Body of pancreas (tissue), 4 donors: ENCODE measurements around the gene IFT74.

Experiments used
- POLR2A ChIP-seq, 3 donors: fragments of 450-650 bp; IDR thresholded peaks; one replicate each; pipeline ENCODE4 v1.6.1; 2016; ENCODE audit warnings: antibody characterized with exemption in 3 of 3, mild to moderate bottlenecking in 2 of 3
- TF ChIP-seq, protein P1 (sequence below), 7 experiments: fragments of 450-650 bp in 4 of 7; fragments of 200-600 bp in 3 of 7; sonication (generic) in 3 of 7; IDR thresholded peaks; one replicate each; pipeline ENCODE4 v1.5.1; 2016 to 2019; ENCODE audit warnings: antibody characterized with exemption in 7 of 7

DNA sequence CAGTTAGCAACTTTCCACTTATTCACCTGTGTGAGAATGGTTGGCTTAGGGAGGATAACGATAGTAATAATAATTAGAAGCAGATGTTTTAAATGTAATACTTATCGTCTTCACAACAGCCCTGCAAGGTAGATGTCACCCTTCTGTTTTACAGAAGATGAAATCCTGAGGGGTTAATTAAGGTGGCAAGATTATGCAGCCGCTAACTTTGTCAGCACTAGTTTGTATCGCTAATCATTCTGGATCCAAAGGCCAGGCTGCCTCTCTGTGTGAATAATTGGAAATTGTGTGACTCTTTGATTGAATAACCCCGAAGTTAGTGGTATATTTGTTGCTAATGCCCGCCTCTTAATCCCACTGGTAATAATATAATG is 635 bp downstream of the IFT74 start:
- TF ChIP-seq, protein P1, sequence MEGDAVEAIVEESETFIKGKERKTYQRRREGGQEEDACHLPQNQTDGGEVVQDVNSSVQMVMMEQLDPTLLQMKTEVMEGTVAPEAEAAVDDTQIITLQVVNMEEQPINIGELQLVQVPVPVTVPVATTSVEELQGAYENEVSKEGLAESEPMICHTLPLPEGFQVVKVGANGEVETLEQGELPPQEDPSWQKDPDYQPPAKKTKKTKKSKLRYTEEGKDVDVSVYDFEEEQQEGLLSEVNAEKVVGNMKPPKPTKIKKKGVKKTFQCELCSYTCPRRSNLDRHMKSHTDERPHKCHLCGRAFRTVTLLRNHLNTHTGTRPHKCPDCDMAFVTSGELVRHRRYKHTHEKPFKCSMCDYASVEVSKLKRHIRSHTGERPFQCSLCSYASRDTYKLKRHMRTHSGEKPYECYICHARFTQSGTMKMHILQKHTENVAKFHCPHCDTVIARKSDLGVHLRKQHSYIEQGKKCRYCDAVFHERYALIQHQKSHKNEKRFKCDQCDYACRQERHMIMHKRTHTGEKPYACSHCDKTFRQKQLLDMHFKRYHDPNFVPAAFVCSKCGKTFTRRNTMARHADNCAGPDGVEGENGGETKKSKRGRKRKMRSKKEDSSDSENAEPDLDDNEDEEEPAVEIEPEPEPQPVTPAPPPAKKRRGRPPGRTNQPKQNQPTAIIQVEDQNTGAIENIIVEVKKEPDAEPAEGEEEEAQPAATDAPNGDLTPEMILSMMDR (IDR thresholded peaks at IDR 0.05), result no peak
- TF ChIP-seq POLR2A (IDR thresholded peaks at IDR 0.05), result no peak
